HG03558 (cell line): ENCODE data around the gene OSER1.

Experiments used
- ATAC-seq: cut with Tn5 transposase; IDR thresholded peaks from one replicate; pipeline ENCODE4 v1.9.1; 2021; ENCODE audit warnings: moderate number of reproducible peaks; ENCODE audit not compliant: unreplicated experiment; ENCODE audit errors: extremely low read depth

The OSER1 gene

DNA sequence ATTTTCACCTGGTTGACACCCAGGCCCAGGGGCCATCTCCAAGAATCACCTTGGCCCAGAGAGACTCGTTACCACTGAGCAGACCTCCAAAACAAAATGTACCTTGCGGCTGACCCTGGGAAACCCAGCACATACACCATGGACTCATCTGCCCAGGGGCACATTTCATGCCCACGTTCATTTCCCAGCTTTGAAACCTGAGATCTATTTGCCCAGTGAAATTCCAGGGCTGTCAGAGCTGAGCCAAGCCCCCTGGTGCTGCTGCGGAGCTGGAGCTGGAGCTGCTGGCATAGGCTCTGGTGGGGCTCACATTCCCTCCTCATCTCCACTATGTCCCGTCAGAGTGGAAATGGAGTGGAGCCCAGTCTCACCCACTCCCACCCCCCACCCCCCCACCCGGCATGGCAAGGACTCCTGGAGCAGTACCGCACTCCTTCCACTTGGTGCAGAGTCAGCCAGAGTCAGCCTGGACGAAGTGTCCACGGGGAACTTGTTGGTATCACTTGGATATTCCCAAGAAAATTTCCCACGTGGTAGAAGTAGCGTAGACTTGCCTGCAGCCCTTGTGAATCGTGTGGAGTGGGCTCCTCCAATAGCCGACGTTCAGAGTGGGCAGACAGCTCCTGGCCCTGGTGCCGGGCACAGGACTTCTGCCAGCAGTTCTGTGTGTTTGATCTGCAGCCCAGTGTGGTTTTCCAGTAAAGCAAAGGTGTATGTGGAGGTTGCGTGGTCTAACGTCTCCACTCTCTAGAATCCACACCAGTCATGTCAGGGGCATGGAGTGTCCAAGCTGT is 18.1 kb upstream of the OSER1 start:
- no peak for ATAC-seq

DNA sequence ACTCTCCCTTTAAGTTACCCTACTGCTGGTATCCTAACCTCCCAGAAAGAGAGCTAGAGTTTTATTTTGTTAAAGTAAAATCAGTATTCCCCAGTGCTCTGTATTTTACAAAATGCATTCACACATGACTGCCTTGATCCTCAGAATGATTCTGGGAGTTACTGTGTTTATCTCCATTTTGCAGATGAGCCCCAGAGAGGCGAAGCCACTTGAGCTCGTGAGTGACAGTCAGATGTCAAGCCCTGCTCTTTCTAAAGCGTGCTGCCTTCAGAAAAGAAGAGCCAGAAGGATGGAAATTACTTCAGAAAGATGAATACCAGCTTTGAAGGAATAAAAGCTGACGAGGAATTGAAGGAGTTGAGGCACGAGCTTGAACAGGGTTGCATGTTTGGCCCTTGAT is 14.1 kb upstream of the OSER1 start:
- ATAC-seq: no peak

DNA sequence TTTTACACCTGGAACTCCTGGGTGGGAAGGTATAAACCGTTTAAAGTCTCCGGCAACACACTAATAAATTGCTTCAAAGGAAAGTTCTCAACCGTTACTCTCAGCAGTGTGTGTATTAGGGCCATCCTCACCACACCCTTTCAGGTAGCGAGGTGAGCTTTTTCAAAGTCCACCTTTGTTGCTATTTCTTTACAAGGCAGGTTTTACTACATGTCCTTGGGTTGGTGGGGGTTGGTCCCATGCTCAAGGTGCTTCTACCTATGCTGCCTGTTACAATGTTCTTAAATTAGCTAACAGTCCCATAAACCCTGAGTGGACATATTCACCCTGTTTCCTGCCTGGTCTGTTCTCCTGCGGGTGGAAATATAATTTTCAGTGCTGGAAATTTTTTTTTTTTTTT is 13.2 kb upstream of the OSER1 start:
- no peak for ATAC-seq

DNA sequence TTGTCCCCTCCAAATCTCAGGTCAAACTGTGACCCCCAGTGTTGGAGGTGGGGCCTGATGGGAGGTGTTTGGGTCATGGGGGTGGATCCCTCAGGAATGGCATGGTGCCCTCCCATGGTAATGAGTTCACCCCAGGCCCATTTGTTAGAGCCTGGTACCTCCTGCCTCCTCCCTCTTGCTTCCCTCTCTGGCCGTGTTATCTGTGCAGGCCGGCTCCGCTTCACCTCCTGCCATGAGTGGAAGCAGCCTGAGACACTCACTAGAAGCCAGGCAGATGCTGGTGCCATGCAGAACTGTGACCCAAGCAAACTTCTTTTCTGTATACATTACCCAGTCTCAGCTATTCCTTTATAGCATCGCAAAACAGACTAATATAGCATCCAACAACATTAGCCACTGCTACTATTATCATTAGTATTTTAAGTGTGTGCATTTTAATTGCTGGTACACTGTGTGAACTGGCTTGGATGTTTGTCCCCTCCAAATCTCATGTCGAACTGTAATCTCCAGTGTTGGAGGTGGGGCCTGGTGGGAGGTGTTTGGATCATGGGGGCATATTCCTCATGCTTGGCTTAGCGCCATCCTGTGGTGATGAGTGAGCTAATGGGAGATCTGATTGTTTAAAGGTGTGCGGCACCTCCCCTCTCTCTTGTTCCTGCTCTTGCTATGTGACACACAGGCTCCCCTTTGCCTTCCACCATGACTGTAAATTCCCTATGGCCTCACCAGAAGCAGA is 12.2 kb upstream of the OSER1 start:
- ATAC-seq: no peak

DNA sequence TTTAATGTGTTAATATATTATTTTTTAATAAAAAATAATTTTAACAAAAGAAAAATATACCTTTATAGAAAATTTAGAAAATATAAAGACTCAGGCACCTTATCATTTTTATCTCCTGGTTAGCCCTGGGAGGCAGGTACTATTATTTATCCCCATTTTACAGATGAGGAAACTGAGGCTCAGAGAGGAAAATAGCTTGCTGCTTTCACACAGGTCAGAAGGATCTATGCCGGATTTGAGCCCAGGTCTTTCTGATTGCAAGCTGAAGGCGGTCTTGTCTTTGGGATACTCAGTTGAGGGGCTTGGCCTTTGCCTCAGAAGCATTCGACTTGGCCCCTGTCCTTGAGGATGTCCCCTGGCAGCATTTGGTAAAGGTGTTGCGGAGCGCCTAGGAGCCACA is 11.5 kb upstream of the OSER1 start:
- ATAC-seq: no peak

DNA sequence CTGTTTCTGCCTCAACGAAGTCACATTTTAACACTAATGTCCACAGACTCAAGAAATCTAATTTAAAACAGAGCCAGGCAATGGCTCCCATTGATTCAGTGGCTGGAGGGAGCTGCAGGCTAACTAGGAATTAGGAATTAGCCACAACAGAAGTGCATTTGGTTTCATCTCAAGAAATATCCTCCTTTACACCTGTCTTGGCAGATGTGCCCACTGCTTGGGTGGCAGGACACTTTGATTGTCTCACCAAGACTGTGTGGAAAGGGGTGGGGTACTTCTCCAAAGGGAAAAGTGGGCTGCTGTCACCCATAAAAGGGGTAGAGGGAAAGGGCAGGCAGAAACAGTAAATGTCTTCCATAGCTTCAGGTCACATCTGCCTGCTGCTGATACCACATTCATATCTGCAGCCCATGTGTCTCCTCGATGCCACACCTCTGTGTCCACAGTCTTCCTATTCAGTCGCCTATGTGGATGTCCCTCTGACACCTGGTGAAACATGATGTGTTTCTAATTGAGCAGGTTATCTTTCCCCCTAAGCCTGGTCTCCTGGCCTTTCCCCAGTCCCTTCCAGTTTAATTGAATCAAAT is 10.9 kb upstream of the OSER1 start:
- ATAC-seq: no peak

DNA sequence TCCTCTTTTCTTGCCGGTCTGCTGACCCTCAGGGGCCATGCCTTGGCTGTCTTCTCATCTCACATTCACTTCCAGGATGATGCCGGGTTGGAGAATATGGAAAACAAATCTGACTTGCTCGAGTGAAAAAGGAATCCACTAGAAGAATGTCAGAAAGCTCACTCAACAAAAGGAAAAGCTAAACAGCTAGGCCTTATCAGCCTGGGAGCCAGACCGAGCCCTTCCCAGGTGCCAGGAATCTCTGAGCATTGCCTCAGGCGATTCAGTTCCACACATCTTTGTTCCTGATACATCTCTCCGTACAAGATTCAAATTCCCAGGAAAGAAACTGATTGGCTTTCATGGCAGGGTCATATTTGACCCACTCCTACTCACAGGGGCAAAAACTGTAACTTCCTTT is 9.2 kb upstream of the OSER1 start:
- no peak for ATAC-seq

DNA sequence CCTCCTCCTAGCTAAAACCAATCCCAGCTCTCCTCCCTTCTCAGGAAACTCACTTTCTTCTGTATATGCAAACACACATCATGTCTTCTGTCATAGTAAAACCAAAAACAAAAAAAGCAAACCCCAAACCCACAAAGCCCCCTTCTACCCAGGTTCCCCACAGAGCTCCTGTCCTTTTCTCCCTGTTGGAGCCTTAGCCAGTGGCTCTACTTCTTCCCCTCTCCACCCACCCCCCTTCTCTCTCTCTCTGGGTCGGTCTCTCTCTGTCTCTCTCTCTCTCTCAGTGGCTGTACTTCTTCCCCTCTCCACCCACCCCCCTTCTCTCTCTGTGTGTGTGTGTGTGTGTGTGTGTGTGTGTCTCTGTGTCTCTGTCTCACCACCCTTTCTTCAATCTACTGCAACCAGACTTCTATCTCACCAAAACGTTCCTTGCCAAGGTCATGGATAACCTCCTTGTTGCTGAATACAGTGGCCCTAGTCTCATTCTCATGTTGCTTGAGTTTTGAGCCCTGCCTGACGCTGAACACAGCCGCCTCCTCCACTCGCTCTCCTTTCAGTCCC is 8.7 kb upstream of the OSER1 start:
- ATAC-seq: no peak

DNA sequence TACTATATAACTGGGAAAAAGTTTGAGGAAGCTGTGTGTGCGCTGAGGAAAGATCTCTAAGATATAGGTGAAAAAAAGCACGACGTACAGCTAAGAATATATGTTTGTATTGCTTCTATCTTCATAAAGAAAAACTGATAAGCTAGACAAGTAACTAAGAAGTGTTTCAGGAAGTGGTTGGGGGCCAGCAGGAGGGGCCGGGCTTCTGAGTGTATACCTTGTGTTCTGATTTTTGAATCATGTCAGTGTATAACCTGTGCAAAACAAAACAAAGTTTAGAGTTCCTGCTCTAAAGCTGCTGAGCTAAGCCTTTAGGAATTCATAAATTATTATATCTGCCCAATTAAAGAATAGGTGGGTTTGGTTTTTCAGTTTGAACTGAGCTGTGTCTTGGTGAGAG is 7.9 kb upstream of the OSER1 start:
- no peak for ATAC-seq

DNA sequence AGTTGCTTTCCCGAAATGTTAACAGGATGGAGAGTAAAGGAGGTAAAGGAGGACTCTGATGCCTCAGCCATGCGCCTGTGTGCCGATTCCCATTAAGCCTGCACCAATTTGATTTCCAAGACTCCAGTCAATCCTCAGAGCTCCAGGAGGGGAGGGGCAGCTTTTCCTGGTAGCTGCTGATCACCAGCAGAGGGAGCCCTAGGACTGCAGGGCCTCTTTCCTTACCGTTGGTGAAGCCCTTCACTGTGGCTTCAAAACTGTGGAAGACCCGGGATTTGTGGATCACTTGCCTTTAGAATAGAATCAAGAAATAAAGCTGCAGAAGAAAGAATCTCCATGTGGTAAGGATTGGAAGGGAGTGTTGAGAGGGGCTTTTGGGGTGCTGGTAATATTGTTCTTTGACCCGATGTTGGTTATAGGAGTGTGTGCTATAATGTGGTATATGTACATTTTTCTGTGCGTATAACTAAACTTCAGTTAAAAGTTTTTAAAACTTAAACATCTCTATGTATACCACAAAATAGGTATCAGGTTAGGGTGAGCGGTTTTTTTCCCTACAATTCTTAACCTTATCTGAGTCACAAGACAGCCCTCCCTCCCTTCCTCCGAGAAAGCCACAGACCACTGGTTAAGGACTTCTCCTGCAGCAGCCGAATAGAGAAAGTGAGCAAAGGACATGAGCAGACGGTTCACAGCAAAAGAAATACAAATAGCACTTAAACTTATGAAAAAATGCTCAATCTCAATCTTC is 6.9 kb upstream of the OSER1 start:
- no peak for ATAC-seq

DNA sequence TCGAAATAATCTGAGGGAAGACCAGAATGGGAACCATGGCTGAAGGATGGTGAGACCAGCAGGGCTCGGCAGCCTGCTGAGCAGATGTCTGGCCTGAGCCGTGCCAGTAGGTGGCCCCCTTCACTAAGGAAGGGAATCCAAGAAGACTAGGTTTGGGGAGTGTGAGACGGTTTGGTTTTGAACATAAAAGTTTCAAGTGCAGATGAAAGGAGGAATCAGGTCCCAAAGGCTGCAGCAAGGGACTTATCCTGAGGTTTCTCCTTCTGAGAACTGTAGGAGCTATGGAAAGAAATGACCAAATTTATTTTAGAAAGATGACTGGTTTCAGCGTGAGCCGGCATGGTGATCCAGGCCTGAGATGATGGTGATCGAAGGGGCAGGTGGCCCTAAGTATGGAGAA is 4.6 kb upstream of the OSER1 start:
- ATAC-seq: no peak

DNA sequence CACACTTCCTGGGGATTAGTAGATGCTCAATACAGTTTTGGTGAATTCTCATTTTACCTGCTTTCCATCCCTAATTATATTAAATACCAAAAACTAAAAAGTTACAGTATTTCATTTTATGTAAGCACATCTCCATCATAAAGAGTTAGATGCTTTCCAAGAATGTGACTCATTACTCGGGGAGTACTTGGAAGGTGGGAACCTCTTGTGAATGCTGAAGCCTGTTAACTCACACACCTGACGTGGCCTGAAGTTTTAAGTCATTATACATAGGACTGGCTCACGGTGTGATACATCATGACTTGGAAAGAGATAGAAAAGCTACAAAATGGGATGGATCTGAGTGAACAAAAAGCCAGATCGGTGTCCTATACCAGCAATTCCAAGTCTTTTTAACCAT is 2.2 kb upstream of the OSER1 start:
- no peak for ATAC-seq

DNA sequence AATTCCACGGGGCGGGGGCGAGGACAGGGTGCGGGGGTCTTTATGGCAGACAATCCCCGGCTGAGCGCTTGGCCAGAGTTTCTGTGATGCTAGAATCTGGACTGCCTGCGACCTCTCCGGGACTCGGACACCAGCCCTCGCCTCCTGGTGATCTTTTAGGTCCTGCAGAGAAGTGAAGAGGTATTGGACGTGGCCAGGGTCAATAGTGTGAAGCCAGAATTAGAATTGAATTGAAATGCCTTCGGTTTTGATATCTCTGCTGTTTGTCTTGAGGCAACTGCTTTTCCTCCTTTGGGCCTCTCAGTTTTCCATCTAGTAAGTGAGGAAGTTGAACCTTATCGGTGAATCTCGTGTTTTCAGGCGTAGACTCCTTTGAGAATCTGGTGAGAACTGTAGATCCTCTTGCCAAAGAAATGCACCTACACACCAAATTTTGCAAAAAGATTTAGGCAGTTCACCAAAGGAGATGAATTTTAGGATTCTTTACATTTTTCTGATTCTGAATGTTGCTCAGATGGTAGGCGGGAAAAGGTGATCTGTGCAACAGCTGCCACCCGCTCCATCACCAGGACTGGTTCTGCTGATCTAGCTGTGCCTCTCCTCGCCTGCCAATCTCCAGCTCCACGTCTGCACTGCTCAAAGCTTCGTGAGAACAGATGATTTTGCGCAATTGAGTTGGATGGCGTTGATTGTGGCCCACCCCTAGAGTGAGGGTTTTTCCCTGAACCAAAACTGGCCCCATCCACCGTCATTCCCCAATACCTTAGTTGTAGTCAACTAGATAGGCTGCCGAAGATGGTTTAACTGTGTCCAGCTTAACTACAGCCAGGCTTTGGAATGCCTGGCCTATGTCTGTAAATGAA is 837 bp upstream of the OSER1 start:
- ATAC-seq: no peak

DNA sequence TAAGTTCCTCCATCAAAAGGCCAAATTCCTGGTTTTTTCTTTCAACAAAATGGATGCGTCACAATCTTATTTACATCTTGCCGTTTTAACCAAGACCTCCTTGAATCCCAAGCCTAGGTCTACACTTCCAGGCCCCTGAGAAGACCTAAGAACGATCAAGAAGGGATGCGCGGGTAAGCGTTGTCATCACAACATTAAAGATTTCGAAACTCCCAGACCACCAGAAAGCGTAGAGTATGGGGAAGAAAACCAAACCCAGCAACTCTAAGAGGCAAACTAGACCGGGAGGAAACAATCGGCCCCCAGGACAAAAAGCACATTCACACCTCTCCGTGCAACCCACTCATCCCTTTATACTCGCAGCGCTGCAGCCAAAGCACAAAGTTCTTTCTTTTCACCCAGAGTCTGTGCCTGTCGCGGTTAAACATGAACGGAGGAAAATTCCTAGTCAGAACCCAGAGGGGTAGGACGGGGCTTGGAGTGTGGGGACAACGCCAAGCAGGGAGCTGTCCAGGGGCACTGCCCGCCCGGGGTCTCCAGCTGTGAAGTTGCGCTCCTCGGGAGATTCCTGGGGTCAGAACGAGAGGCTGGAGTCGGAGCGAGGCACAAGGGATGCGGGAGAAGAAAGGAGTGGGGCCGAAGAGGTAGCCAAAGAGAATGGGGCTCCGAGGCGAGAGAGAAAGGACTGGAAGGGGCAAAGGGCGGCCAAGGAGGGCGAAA is 725 bp downstream of the OSER1 start:
- no peak for ATAC-seq

DNA sequence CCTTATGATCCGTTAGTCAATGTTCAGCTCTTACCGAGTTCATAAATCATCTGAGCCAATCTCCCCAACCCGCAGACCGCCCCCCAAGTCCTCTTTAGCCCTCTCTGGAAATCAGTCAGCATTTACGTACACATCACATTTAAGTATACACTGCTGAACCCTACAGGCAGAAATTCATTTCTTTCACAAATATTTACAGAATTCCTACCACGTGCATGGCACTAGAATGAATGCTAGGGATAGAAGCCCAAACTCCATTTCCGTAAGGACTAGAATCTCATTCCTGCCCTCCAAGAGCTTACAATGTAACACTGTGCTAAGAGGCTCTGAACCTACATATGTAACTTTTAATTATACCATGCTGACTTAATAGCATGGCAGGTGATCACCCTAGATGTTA is 1.8 kb downstream of the OSER1 start:
- ATAC-seq: no peak

DNA sequence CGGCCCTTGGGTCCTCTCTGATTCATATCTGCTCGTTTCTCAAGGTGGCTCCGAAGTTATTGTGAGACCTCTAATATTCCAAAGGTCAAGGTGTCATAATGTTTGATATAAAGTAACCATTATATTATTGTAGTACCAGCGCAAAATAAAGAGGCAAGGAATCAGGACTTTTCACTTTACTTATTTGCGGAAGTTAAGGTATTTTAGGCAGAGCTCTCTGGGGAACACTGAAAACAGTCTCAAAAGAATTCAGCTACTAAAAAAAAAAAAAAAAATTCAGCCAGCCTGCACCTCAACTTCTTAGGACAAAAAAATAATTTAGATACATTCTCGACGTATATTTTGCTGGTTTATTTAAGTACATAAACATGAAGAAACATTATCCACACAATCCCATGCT is 2.4 kb downstream of the OSER1 start:
- no peak for ATAC-seq

DNA sequence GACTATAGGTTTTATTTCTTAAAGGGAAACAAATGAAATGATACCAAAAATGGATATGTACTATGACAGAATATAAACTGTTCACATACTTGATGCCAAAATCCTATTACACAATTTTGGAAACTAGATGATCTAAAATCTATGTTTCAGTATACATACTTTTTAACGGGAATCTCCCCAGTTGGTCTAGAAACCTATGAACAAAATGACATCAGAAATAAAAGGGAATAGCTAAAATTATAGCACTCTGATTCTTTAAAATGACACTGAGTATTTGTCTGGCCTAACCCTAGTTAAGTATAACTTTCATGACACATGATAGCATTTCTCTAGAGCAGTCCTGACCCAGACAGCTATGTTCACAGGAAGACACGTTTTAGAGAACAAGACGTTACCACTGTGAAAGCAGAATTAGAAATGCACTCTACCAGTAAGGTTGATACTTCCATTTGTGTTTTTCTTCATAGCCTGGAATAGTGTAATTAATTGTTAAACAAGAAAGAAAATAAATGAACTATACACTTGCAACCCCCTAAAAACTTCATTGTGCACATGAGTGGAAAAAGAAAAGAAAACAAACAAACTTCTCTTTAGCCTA is 3.3 kb downstream of the OSER1 start:
- no peak for ATAC-seq

DNA sequence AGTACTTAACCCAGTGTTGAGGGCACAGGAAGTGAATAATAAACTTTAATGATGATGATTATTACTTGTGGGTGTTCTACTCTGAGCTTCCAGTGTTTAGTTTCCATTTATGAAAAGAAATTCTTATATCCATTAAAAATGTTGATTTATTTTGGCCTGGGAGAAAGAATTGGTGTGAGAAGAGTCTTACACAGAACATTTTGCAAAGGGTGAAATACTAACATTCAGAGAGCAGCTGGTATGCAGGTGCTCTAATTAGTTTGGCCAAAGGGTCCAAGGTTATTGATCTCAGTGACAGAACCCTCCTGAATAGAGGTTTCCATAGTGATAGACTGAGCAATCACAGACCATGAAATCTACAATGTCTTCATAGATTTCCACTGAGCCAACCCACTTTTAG is 4.4 kb downstream of the OSER1 start:
- no peak for ATAC-seq

DNA sequence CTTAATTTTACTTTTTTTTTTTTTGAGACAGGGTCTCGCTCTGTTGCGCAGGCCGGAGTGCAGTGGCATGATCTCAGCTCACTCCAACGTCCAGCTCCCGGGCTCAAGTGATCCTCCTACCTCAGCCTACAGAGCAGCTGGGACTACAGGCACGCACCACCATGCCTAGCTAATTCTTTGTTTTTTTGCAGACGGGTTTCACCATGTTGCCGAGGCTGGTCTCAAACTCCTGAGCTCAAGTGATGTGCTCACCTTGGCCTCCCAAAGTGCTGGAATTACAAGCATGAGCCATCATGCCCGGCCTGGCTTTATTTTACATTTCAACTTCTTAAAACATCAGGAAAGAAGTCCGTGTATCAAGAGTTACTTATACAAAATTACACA is 5.7 kb downstream of the OSER1 start:
- ATAC-seq: no peak
